Neuronal stem cell (in vitro differentiated cells): ENCODE data around the gene AR.
"Not testable (repeated sequence)": the region's sequence is repeated elsewhere in the genome, so short reads cannot be mapped to it uniquely, and the experiment has no call there.

Experiments used
- DNase-seq: peaks from one replicate; pipeline ENCODE4 v3.0.0-alpha.2; 2013; ENCODE audit warnings: low spot score
- H2AFZ ChIP-seq: one replicate; pipeline ENCODE4 v1.6.1; 2013; ENCODE audit warnings: mild to moderate bottlenecking, low read length, inconsistent platforms
- H2AK5ac ChIP-seq: 2 replicates; pipeline ENCODE4 v1.6.1; 2013; ENCODE audit warnings: low read depth, mild to moderate bottlenecking, inconsistent platforms, low read length, moderate library complexity, mixed read lengths
- H2BK120ac ChIP-seq: 2 replicates; pipeline ENCODE4 v1.6.1; 2013; ENCODE audit warnings: low read depth, mild to moderate bottlenecking, inconsistent platforms, low read length, moderate library complexity, mixed read lengths
- H2BK12ac ChIP-seq: one replicate; pipeline ENCODE4 v1.6.1; 2013; ENCODE audit warnings: low read length, inconsistent platforms
- H2BK15ac ChIP-seq: 2 replicates; pipeline ENCODE4 v1.6.1; 2013; ENCODE audit warnings: mild to moderate bottlenecking, low read length, inconsistent platforms, mixed read lengths
- H2BK5ac ChIP-seq: one replicate; pipeline ENCODE4 v1.6.1; 2013; ENCODE audit warnings: inconsistent platforms, mild to moderate bottlenecking, low read length, moderate library complexity
- H3K14ac ChIP-seq: one replicate; pipeline ENCODE4 v1.6.1; 2013; ENCODE audit warnings: low read length, inconsistent platforms
- H3K18ac ChIP-seq: 2 replicates; pipeline ENCODE4 v1.6.1; 2013; ENCODE audit warnings: low read length, inconsistent platforms
- H3K23ac ChIP-seq: 2 replicates; pipeline ENCODE4 v1.6.1; 2013; ENCODE audit warnings: low read depth, mild to moderate bottlenecking, mixed read lengths, low read length, inconsistent platforms; ENCODE audit not compliant: poor library complexity
- H3K27ac ChIP-seq: replicated peaks from 3 replicates; pipeline ENCODE4 v1.5.1; 2013; ENCODE audit warnings: low read length, inconsistent platforms
- H3K27me3 ChIP-seq, 3 experiments: 2 replicates each; pipeline ENCODE4 v1.6.1; 2013; ENCODE audit warnings: low read length in 3 of 3, mild to moderate bottlenecking in 2 of 3, inconsistent platforms in 1 of 3, low read depth in 1 of 3, mixed read lengths in 1 of 3, moderate library complexity in 1 of 3; ENCODE audit not compliant: control insufficient read depth in 3 of 3, insufficient read depth in 3 of 3
- H3K36me3 ChIP-seq, 2 donors: replicated peaks in 1 of 2; 2 replicates each; pipeline ENCODE4 v1.6.1; 2013; ENCODE audit warnings: low read length in 2 of 2; ENCODE audit not compliant: control insufficient read depth in 2 of 2, insufficient read depth in 2 of 2
- H3K4ac ChIP-seq: 2 replicates; pipeline ENCODE4 v1.6.1; 2013; ENCODE audit warnings: inconsistent platforms, mild to moderate bottlenecking, low read length, moderate library complexity
- H3K4me1 ChIP-seq, 2 donors: 1 replicate in 1 of 2; 2 replicates in 1 of 2; pipeline ENCODE4 v1.6.1; 2013; ENCODE audit warnings: low read length in 2 of 2, low read depth in 1 of 2; ENCODE audit not compliant: control insufficient read depth in 2 of 2, insufficient read depth in 1 of 2
- H3K4me2 ChIP-seq: one replicate; pipeline ENCODE4 v1.6.1; 2013; ENCODE audit warnings: mild to moderate bottlenecking, low read length, inconsistent platforms; ENCODE audit not compliant: insufficient read depth, poor library complexity, severe bottlenecking
- H3K4me3 ChIP-seq, 2 donors: 2 replicates each; pipeline ENCODE4 v1.5.1; 2013; ENCODE audit warnings: low read length in 2 of 2, mild to moderate bottlenecking in 2 of 2, inconsistent platforms in 1 of 2, moderate library complexity in 1 of 2
- H3K79me1 ChIP-seq: one replicate; pipeline ENCODE4 v1.6.1; 2013; ENCODE audit warnings: low read depth, mild to moderate bottlenecking, inconsistent platforms, low read length, moderate library complexity
- H3K9ac ChIP-seq: one replicate; pipeline ENCODE4 v1.6.1; 2013; ENCODE audit warnings: mild to moderate bottlenecking, low read depth, low read length, inconsistent platforms; ENCODE audit not compliant: poor library complexity
- H3K9me3 ChIP-seq, 2 donors: replicated peaks in 1 of 2; 2 replicates each; pipeline versions ENCODE3 to v1.6.1; 2013; ENCODE audit warnings: low read length in 2 of 2, mild to moderate bottlenecking in 2 of 2, inconsistent platforms in 1 of 2, low read depth in 1 of 2, mixed read lengths in 1 of 2, moderate library complexity in 1 of 2; ENCODE audit not compliant: control insufficient read depth in 2 of 2, insufficient read depth in 1 of 2
- H4K8ac ChIP-seq: one replicate; pipeline ENCODE4 v1.6.1; 2013; ENCODE audit warnings: low read depth, mild to moderate bottlenecking, inconsistent platforms, low read length, moderate library complexity
- H4K91ac ChIP-seq: one replicate; pipeline ENCODE4 v1.6.1; 2013; ENCODE audit warnings: low read length, low read depth, mild to moderate bottlenecking, inconsistent platforms; ENCODE audit not compliant: poor library complexity
- WGBS, 2 donors: extraction: QIAGEN DNeasy Blood & Tissue Kit; methylation state at CpG; one replicate each; pipeline ENCODE4 v1.1.7; 2013; ENCODE audit warnings: missing lambda C conversion rate in 2 of 2, mixed read lengths in 1 of 2; ENCODE audit not compliant: insufficient read length in 2 of 2, insufficient replicate concordance in 1 of 2; ENCODE audit errors: extremely low coverage in 2 of 2; 5-methylcytosine and 5-hydroxymethylcytosine counted together

AR gene

DNA sequence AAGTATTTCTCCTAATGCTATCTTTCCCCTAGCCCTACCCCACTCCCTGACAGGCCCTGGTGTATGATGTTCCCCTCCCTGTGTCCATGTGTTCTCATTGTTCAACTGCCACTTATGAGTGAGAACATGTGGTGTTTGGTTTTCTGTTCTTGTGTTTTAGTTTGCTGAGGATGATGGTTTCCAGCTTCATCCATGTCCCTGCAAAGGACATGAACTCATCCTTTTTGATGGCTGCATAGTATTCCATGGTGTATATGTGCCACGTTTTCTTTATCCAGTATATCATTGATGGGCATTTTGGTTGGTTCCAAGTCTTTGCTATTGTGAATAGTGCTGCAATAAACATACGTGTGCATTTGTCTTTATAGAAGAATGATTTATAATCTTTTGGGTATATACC is 126.9 kb downstream of the AR start:
- H3K4ac ChIP-seq, H4K8ac ChIP-seq, H2AK5ac ChIP-seq, H3K27ac ChIP-seq, H2BK15ac ChIP-seq, H2AFZ ChIP-seq, H3K23ac ChIP-seq, H3K79me1 ChIP-seq, H2BK120ac ChIP-seq, H3K4me3 ChIP-seq, H2BK12ac ChIP-seq, H3K9me3 ChIP-seq, H3K18ac ChIP-seq, H3K27me3 ChIP-seq, H4K91ac ChIP-seq, H3K14ac ChIP-seq, H3K4me2 ChIP-seq, H3K4me1 ChIP-seq, H3K9ac ChIP-seq, H3K36me3 ChIP-seq, DNase-seq, H2BK5ac ChIP-seq: not testable (repeated sequence)
- WGBS, 2 donors: no CpG with 5 or more reads among the region's 2 CpGs

DNA sequence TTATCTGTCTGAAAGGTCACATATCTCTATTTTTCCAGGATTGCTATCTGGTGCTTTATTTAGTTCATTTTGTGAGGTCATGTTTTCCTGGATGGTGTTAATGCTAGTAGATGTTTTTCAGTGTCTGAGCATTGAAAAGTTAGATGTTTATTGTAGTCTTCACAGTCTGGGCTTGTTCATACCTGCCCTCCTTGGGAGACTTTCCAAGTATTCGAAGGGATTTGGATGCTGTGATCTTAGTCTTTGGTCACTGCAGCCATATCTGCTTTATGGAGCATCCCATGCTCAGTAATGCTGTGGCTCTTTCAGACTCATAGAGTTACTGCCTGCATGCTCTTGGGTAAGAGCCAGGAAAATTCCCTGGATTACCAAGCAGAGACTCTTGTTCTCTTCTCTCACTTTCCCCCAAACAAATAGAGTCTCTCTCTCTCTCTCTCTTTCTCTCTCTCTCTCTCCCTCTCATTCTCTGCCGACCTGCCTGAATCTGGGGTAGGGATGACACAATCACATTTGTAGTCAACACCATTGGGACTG is 130.0 kb downstream of the AR start:
- Histone ChIP-seq H2AK5ac (no peak overlapping the region), H4K91ac (no peak overlapping the region), H2AFZ (no peak overlapping the region), H3K4ac (no peak overlapping the region), H3K36me3 (no peaks in the 10 kb centered on the region), H3K4me3 (no peak overlapping the region), H2BK5ac (no peak overlapping the region), H3K9me3 (no peaks in the 10 kb centered on the region), H3K14ac (no peak overlapping the region), H3K27me3 (no peaks in the 10 kb centered on the region), H3K4me1 (no peaks in the 10 kb centered on the region), H3K23ac (no peak overlapping the region), H3K9ac (no peak overlapping the region), H3K79me1 (no peaks in the 10 kb centered on the region), H3K18ac (no peak overlapping the region), H2BK12ac (no peak overlapping the region), H4K8ac (no peak overlapping the region), H2BK15ac (no peak overlapping the region), H3K27ac (no peak overlapping the region), H3K4me2 (no peak overlapping the region), H2BK120ac (no peak overlapping the region)
- no CpG with 5 or more reads among the region's 2 CpGs for WGBS, 2 donors
- no peak for DNase-seq

DNA sequence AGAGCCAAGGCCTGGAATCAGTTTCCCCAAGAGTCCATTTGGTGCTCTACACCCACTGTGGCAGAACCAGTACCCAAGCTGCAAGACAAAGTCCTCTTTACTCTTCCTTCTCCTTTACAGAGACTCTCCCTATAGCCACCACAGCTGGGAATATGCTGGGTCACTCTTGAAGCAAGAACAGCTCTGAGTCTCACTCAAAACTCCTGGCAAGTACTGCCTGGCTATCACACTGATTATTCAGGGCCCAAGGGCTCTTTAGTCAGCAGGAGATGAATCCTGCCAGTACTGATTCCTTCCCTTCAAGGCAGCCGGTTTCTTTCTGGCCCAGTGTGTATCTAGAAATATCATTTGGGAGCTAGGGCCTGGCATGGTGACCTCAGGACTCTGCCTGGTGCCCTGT is 130.9 kb downstream of the AR start:
- H3K9ac ChIP-seq: no peak overlapping the region
- no peaks in the 10 kb centered on the region for H3K4me1 ChIP-seq
- no CpG with 5 or more reads among the region's 1 CpG for WGBS, 2 donors
- H4K91ac ChIP-seq: no peak overlapping the region
- H2AK5ac ChIP-seq: no peak overlapping the region
- no peak overlapping the region for H3K4me3 ChIP-seq
- no peaks in the 10 kb centered on the region for H3K9me3 ChIP-seq
- no peaks in the 10 kb centered on the region for H3K79me1 ChIP-seq
- no peak overlapping the region for H3K27ac ChIP-seq
- no peaks in the 10 kb centered on the region for H3K27me3 ChIP-seq
- H3K36me3 ChIP-seq: no peaks in the 10 kb centered on the region
- H2BK120ac ChIP-seq: no peak overlapping the region
- H3K23ac ChIP-seq: no peak overlapping the region
- no peak overlapping the region for H3K4me2 ChIP-seq
- no peak overlapping the region for H3K4ac ChIP-seq
- no peak overlapping the region for H2AFZ ChIP-seq
- no peak overlapping the region for H3K14ac ChIP-seq
- H2BK5ac ChIP-seq: no peak overlapping the region
- DNase-seq: no peak
- no peak overlapping the region for H4K8ac ChIP-seq
- H3K18ac ChIP-seq: no peak overlapping the region
- H2BK15ac ChIP-seq: no peak overlapping the region
- no peak overlapping the region for H2BK12ac ChIP-seq

DNA sequence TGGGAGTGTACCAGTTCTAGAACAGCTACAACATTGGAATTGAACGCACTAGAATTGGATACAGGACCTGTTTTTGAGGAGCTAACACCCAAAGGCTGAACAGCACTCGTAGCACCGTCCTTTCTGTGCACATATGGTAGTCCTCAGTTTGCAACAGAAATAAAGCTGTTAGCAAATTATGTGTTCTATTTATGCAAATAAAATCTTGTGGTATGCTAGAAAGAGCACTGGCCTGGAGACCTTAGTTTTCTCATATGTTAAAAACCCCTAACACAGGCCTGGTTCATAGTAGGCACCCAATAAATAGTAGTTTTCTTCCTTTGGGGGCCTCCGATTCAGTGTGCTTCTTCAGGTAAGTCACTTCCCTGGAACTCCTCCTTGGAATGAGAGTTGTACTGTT is 140.3 kb downstream of the AR start:
- no peak overlapping the region for H2AK5ac ChIP-seq
- H3K23ac ChIP-seq: no peak overlapping the region
- no peak overlapping the region for H2AFZ ChIP-seq
- H3K79me1 ChIP-seq: no peaks in the 10 kb centered on the region
- H2BK120ac ChIP-seq: no peak overlapping the region
- peaks cover 0 to 5% of the 10 kb centered on the region in 2 donors for H3K9me3 ChIP-seq
- no peak overlapping the region for H4K8ac ChIP-seq
- no peak overlapping the region for H3K9ac ChIP-seq
- H3K4me2 ChIP-seq: no peak overlapping the region
- WGBS, 2 donors: no CpG with 5 or more reads among the region's 4 CpGs
- H2BK12ac ChIP-seq: no peak overlapping the region
- DNase-seq: no peak
- no peak overlapping the region for H3K4me3 ChIP-seq
- no peak overlapping the region for H2BK5ac ChIP-seq
- no peak overlapping the region for H4K91ac ChIP-seq
- no peak overlapping the region for H3K4ac ChIP-seq
- no peak overlapping the region for H2BK15ac ChIP-seq
- no peak overlapping the region for H3K27ac ChIP-seq
- peaks cover 0 to 2% (median 0%) of the 10 kb centered on the region in 3 experiments for H3K27me3 ChIP-seq
- peaks cover 0 to 3% of the 10 kb centered on the region in 2 donors for H3K36me3 ChIP-seq
- no peaks in the 10 kb centered on the region for H3K4me1 ChIP-seq
- H3K18ac ChIP-seq: no peak overlapping the region
- H3K14ac ChIP-seq: no peak overlapping the region
